Measurements from ENCODE around the gene LRP2BP.

DNA sequence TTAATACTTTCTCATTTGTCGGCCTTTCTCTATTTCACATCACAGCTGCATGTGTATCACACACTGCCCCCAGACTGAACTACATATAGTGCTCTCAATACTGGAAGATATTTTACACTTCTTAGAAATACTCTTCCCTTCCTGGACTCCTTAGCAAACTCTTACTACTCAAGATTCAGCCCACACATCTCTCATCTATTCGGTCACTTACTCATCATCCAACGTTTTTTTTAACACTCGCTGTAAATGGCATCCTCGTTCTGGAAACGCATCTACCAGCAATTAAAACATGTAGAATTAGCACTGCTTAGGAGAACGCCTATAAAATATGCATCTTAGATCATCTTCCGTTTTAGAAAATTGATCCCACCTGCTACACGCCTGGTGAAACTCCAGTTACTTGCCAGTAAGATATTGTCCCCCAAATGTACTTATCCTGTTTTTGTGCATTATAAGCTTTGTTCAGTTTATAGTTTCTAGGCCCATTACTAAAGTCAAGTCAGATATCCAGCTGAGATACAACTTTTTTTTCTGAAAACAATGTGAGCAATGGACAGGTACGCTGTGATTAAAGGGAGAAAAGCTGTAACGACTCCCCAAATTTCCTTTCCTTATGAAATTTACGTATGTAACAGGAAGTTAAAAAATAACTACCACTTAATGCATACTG, 1.0 kb downstream of the LRP2BP start:
- TF ChIP-seq CREB1 (CRISPR knock-in tag; IDR thresholded peaks at IDR 0.05) (no peak), PREB (CRISPR knock-in tag; IDR thresholded peaks at IDR 0.05; ENCODE audit: borderline replicate concordance) (no peak), EMX1 (CRISPR knock-in tag; IDR thresholded peaks at IDR 0.05) (no peak), CBFB (CRISPR knock-in tag; IDR thresholded peaks at IDR 0.05; ENCODE audit: low read depth) (no peak), JAZF1 (CRISPR knock-in tag; IDR thresholded peaks at IDR 0.05) (no peak), ATF2 (CRISPR knock-in tag; IDR thresholded peaks at IDR 0.05; ENCODE audit: borderline replicate concordance, low read depth) (no peak), TCF7 (CRISPR knock-in tag; IDR thresholded peaks at IDR 0.05; ENCODE audit: low read depth) (no peak), SMAD3 (CRISPR knock-in tag; IDR thresholded peaks at IDR 0.05; ENCODE audit: borderline replicate concordance) (no peak), ESRRA (CRISPR knock-in tag; IDR thresholded peaks at IDR 0.05; ENCODE audit: borderline replicate concordance) (no peak), USF1 (CRISPR knock-in tag; IDR thresholded peaks at IDR 0.05) (no peak)
- TF ChIP-seq, protein P1, sequence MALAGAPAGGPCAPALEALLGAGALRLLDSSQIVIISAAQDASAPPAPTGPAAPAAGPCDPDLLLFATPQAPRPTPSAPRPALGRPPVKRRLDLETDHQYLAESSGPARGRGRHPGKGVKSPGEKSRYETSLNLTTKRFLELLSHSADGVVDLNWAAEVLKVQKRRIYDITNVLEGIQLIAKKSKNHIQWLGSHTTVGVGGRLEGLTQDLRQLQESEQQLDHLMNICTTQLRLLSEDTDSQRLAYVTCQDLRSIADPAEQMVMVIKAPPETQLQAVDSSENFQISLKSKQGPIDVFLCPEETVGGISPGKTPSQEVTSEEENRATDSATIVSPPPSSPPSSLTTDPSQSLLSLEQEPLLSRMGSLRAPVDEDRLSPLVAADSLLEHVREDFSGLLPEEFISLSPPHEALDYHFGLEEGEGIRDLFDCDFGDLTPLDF (CRISPR knock-in tag; IDR thresholded peaks at IDR 0.05): no peak
- TF ChIP-seq, protein P2, sequence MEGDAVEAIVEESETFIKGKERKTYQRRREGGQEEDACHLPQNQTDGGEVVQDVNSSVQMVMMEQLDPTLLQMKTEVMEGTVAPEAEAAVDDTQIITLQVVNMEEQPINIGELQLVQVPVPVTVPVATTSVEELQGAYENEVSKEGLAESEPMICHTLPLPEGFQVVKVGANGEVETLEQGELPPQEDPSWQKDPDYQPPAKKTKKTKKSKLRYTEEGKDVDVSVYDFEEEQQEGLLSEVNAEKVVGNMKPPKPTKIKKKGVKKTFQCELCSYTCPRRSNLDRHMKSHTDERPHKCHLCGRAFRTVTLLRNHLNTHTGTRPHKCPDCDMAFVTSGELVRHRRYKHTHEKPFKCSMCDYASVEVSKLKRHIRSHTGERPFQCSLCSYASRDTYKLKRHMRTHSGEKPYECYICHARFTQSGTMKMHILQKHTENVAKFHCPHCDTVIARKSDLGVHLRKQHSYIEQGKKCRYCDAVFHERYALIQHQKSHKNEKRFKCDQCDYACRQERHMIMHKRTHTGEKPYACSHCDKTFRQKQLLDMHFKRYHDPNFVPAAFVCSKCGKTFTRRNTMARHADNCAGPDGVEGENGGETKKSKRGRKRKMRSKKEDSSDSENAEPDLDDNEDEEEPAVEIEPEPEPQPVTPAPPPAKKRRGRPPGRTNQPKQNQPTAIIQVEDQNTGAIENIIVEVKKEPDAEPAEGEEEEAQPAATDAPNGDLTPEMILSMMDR (IDR thresholded peaks at IDR 0.05): no peak
- TF ChIP-seq, protein P3, sequence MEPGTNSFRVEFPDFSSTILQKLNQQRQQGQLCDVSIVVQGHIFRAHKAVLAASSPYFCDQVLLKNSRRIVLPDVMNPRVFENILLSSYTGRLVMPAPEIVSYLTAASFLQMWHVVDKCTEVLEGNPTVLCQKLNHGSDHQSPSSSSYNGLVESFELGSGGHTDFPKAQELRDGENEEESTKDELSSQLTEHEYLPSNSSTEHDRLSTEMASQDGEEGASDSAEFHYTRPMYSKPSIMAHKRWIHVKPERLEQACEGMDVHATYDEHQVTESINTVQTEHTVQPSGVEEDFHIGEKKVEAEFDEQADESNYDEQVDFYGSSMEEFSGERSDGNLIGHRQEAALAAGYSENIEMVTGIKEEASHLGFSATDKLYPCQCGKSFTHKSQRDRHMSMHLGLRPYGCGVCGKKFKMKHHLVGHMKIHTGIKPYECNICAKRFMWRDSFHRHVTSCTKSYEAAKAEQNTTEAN (CRISPR knock-in tag; IDR thresholded peaks at IDR 0.05): no peak

All from WTC11 (cell line).